ENCODE measurements around the gene EGFL7. TPM values are rescaled to one million over a fixed set of nuclear protein-coding genes. Genes with fewer than 3 reads are reported as not detected.

Gene EGFL7
- 3.8 and 19.4 TPM in 2 replicates for total RNA-seq

DNA sequence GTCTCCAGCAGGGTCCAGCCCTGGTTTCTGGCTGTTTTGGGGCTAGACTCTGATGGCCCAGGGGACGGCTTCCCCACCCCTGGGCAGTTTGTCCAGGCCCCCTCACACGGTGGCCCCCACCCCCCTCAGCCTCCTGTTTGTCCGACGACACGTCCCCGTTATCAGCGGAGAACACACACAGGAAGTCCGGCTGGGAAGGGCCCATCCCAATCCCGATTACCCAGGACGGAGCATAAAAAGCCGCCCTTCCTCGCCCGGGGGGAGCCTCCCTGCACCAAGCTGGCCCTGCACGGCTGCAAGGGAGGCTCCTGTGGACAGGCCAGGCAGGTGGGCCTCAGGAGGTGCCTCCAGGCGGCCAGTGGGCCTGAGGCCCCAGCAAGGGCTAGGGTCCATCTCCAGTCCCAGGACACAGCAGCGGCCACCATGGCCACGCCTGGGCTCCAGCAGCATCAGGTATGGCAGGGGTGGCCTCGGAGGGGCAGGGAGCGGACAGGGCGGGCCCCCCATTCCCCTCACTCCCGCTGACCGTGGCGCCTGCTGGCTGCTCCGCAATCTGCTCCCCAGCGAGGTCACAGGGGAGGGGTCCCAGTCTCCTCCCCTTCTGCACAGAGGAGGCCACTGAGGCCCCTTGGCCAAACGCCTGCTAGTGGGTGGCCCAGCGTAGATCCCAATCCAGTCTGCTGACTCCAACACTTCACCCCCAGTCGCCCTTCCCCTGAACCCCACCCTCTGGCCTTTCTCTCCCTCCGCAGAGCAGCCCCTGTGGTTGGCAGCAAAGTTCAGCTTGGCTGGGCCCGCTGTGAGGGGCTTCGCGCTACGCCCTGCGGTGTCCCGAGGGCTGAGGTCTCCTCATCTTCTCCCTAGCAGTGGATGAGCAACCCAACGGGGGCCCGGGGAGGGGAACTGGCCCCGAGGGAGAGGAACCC, at the start of gene EGFL7:
Gene EGFL7, plus strand, starts transcription at position 261 of the 926 bp plus-strand sequence. CDS start 5,367 bp downstream, outside the sequence.
- DNase-seq (ENCODE audit: low read depth) = no peak

DNA sequence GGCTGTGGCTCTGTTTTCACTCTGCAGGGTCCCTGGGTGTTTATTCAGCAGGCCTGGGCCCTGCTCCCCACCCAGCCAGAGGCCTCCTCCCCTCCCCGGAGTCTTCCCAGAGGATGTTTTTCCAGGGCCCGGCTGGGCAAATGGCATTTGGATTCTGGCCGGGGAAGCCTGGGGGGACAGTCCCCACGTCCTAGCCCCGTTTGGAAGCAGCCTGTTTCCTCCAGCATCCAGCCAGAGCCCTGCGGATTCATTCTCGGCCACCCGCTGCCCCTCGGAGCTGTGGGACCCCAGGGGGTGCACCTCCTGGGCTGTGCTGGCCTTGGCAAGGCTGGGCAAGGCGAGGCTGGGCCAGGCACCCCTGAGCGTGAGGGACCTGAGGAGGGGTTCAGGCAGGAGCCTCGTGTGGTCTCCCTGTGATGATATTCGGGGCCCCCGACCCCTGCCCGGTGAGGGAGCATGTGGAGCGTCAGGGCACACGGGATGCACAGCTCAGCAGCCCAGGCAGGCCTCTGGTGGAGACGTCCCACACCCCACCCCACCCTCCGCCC, 48.8 kb upstream of the EGFL7 start:
- no peak for DNase-seq (ENCODE audit: low read depth)

- peak; percentile 19 for DNase-seq (ENCODE audit: low read depth)
These were observed 48.3 kb upstream of the EGFL7 start for GRCh38 chr9:136614372-136614922.

GRCh38 chr9:136614967-136615623, 47.6 kb upstream of the EGFL7 start:
- DNase-seq (ENCODE audit: low read depth) = no peak

GRCh38 chr9:136615631-136616306, 46.9 kb upstream of the EGFL7 start:
- no peak for DNase-seq (ENCODE audit: low read depth)

DNA sequence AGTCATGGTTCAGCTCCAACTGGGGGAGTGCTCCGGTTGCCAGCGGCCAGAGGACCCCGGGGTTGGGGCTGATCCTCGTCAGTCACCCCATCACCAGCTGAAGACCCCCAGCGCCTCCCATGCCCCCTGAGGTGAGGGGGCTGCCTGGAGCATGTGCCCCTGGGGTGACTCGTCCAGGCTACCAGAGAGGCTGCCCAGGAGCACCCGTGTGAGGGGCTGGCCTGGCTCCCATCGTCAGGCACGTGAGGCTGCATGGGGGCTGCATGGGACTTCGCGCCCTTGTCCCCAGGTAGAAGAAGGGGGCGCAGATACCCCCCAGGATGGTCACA, 46.4 kb upstream of the EGFL7 start:
- DNase-seq (ENCODE audit: low read depth) = no peak

DNA sequence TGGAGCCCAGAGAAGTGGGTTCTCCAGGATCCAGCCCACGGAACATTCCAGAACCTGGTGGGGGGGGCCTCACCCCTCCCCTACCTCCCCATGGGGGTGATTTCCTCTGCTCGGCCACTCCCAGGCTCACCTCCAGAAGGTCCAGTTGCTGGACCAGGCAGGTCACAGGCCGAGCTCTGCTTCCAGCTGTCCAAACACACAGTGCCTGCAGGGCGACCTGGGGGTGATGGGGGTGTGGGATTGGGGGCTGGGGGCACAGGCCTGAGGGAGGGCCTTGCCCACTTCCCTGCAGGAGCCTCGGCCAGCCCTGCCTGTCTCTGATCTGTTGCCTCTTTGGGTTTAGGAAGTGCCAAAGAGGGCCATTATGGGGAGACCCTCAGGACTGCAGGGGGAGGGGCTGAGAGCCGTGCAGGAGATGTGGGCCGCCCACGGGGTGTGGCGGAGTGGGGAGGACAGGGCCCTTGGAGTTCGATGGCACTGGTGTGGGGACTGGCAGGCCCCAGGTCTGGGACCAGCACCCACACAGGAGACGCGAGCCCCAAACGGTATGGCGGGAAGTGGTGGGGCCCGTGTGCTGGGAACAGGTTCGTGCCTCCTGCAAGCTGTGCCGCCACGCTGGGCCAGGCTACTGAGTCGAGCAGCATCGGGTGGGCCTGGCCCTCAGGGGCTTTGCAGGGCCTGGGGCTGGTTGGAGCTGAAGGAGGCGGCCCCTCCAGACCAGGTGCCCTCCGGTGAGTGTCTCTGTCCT, 45.6 kb upstream of the EGFL7 start:
- DNase-seq (ENCODE audit: low read depth) = no peak

GRCh38 chr9:136617746-136618579, 44.8 kb upstream of the EGFL7 start:
- DNase-seq (ENCODE audit: low read depth) = no peak

DNA sequence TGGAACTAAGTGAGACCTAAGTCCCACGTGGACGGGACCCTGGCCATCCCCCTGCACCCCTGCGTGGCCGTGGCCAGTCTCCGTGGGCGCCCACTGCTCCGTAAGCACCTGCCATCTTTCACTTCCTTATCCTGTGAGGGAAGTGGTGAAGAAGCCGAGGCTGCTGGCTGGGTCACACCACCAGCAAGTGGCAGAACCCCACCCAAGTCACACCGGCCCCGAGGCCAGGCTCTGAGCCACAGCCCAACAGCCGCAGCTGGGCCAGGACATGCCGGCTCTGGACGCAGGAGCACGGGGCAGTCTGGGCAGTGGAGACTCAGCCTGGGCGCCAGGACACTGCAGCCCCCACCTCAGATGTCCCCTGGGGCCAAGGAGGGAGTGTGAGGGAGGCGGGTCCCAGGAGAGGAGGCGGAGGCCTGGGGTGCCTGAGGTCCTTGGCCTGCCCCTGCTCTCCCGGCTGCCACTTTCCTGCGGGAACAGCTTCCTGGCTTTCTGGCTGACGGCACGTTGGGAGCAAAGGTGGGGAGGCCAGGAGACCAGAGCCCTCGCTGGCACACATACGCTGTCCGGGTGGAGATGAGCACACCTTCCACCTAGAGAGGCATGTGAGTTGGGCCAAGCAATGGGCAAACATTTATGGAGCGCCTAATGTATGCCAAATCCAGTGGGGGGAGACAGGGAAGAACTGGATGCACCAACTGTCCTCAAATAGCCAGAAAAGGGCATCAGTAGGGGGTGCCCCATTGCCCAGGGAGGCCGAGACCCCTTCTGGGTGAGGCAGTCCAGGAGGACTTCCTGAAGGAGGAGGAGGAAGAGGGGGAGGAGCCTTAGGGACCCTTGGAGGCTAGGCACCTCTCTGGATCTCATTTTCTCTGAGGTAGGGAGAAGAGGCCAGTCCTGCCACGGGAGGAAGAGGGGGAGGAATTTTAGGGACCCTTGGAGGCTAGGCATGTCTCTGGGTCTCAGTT, 43.9 kb upstream of the EGFL7 start:
- no peak for DNase-seq (ENCODE audit: low read depth)

- peak; percentile 62 for DNase-seq (ENCODE audit: low read depth)
These were observed 42.8 kb upstream of the EGFL7 start for GRCh38 chr9:136619742-136620440.

DNA sequence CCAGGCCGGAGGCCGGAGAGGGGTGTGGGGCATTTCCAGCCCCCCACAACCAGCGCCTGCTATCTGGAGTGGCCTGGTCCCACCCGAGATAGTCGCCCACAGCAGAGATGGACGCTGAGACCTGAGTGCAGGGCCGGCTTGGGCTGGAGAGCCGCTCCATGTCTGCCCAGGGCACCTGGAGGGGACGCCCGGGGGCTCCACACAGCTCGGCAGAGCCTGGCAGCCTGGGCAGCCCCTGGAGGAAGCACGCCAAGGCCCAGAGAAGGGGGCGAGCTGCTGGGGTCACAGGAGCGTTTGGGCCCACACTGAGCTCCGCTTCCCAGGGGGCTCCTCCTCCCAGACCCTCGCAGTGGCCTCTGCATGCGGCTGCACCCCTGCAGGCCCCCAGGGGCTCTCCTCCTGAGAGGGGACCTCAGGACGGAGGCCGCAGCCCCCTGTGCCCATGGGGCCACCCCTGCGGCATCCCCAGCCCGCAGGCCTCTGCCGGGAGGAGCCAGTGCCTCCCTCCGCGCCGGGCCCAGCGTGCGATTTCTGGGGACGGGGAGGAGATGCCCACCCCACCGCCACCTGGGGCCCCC, 42.2 kb upstream of the EGFL7 start:
- no peak for DNase-seq (ENCODE audit: low read depth)

DNA sequence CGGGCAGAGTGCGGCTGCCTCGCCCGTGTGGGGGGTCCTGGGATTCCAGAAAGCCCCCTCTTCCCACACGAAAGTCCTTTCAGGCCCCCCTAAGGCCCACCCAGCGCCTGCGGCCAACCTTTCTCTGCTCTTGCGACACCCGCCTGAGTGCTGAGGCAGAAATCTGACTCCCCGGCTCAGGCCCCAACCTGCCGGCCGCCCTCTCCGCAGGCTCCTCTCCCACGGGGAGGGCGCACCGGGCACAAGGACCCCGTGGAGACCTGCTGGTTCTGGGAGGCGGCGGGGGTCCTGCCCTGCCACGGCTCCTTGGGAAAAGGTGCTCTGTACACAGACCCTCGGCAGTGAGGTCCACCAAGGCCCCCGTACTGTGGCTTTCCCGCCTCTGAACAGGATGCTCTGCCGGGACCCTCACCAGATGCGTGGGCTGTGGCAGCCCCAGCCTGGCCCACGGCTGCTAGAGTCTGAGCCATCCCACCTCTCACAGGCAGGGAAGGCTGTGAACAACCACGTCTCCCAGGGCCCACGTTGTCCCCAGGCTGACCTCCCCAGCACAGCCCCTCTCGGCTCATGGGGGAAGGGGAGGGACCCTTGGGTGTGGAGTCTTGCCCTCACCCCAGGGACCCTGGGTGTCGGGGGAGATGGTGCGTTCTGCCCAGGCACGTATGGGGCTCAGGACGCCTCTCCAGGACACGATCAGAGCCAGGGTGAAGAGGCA, 41.5 kb upstream of the EGFL7 start:
- no peak for DNase-seq (ENCODE audit: low read depth)

DNA sequence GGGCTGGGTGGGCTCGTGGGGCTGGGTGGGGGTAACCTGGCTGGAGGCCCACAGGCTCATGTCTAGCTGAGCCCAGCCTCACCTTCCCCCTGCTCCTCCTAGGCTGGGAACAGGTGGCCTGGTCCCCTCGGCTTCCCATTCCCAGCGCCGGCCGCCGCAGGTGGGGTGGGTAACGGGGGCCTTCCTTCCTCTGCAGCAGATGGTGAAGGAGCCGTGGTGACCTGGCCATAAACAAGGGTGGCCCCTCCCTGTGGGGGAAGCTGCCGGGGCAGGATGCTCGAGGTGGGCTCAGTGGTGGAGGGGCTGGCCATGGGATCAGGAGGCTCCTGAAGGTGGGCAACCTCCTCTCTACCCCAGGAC, 41.0 kb upstream of the EGFL7 start:
- no peak for DNase-seq (ENCODE audit: low read depth)

DNA sequence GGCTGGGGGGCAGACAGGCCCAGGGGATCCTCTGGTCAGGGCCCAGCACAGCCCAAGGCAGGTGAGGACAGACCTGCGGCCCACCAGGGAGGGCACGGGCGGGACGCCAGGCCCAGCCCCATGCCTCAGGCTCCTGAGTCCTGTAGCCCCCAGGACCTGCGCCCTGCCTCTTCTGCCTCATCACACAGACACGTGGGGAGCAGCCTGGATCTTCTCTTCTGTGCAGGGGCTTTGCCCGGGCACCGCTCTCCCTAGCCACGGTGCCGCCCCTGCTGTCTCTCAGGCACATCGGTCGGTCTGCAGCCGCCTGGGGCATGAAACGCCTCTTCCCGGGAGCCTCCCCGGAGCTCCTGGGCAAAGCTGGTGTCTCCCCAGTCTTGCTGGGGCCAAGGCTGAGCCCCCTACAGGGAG, 40.2 kb upstream of the EGFL7 start:
- no peak for DNase-seq (ENCODE audit: low read depth)

- no peak for DNase-seq (ENCODE audit: low read depth)
These were observed 39.5 kb upstream of the EGFL7 start for GRCh38 chr9:136623016-136623841.

DNA sequence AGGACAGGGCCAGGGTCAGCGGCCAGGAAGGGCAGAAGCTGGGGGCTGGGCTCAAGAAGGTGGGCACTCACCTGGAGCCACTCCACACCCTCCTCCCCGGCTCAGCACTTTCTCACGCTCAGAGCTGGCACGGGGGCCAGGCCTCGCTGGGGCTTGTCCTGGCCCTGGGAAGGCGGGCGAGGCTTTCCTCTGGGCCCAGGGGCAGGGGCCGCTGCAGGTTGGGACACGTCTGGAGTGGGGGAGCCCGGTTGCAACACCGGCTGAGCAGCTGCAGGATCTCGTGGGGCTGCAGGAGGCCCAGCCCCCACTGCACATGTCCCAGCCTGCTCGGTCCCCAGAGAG, 38.9 kb upstream of the EGFL7 start:
- DNase-seq (ENCODE audit: low read depth) = no peak
